DLD1 (cell line): ENCODE results near the gene CKM.
"Not testable (repeated sequence)": the region's sequence is repeated elsewhere in the genome, so short reads cannot be mapped to it uniquely, and the experiment has no call there.

Experiments
- in situ Hi-C: cut with HindIII; loops from 2 replicates; pipeline ENCODE4 v1.10.0; 2017; ENCODE audit warnings: low sequenced_read_pairs

The CKM gene

GRCh38 chr19:45321848-45322247 is 827 bp downstream of the CKM start:
- in situ Hi-C loops, result no loop called here

DNA sequence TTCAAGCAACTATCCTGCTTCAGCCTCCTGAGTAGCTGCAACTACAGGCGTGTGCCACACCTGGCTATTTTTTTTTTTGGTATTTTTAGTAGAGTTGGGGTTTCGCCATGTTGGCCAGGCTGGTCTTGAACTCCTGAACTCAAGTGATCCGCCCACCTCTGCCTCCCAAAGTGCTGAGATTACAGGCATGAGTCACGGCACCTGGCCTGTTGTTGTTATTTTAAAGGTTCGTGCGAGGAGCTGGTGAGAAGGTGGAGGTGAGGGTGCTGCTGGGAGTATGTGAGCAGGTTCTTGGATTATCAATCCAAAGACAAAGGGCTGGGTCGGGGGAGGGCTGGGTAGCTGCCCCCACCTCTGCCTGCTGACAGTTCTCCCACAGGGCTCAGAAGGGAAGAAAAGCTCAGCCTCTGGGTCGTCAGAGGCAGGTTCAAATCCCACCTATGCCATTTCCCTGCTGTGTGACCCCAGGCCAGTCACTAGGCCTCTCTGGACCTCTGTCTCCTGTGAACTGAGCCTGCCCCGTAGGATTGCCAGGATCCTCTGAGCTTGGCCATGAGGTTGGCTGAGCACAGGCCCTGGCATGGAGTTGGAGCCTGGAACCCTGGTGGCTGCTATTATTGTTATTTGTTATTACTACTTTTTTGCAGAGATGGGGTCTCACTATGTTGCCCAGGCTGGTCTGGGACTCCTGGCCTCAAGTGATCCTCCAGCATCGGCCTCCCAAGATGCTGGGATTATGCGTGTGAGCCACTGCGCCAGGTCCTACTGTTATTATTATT is 1.5 kb downstream of the CKM start:
- in situ Hi-C loops, result no loop called here

DNA sequence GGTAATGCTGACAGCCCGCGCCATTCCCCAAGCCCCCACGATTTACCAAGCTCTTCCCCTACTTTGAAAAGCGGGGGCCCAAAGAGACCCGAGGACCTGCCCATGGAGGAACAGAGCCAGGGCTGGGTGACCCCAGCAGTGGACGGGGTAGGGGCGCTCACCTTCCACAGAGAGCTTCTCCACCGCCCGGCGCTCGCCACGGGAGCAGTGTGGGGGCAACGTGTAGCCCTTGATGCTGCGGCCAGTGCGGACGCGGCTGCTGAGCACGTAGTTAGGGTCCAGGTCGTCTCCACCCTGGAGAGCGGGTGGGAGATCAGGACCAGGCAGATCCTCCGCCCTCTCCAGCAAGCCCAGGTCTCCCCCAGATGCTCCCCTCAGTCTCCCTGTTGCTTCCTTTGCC is 7.4 kb downstream of the CKM start:
- in situ Hi-C loops, result no loop called here

- in situ Hi-C loops, result no loop called here
These were observed 7.9 kb downstream of the CKM start for GRCh38 chr19:45314708-45315245.

DNA sequence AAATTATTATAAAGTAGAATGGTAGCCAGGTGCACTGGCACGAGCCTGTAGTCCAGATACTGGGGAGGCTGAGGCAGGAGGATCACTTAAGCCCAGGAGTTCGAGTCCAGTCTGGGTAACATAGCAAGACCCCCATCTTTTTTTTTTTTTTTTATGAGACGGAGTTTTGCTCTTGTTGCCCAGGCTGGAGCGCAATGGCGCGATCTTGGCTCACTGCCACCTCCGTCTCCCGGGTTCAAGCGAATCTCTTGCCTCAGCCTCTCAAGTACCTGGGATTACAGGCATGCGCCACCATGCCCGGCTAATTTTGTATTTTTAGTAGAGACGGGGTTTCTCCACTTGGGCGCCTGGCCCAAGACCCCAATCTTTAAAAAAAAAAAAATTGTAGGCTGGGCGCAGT is 10.4 kb downstream of the CKM start:
- in situ Hi-C loops, result not testable (repeated sequence)

- in situ Hi-C loops, result no loop called here
These were observed 11.1 kb downstream of the CKM start for GRCh38 chr19:45311621-45312020.

GRCh38 chr19:45309322-45309721 is 13.4 kb downstream of the CKM start:
- in situ Hi-C loops, result not testable (repeated sequence)

DNA sequence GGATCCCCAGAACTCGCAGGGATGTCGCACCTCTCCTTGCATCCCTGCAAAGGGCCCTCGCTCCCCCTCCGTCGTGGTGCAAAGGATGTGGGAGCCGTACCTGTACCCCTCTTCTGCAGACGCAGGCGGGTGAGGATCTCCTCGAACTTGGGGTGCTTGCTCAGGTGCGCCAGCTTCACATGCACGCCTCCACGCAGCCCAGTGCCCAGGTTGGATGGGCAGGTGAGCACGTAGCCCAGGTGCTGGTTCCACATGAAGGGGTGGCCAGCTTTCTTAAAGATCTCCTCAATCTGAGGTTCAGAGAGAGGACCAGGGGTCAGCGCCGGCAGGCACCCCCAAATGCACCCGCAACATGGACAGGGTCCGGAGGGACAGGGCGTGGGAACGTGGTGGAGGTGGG is 15.3 kb downstream of the CKM start:
- in situ Hi-C loops, result no loop called here

DNA sequence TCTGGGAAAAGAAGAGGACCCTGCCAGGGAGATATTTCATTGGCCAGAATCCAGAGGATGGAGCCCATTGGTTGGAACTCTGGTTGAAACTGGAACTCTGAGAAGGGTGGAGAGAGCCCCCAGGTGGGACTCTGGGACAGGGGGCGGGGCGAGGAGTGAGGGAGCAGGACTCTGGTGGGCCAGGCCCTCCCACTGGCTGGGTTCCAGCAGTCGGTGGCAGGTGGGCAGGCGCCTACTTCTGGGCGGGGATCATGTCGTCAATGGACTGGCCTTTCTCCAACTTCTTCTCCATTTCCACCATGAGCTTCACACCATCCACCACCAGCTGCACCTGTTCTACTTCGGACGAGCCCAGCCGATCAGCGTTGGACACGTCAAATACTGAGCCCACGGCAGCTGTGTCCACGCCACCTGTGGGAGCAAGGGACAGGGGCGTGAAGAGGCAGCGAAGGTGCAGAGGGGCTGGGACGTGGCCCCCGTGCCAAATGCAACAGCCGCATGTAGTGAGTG is 16.1 kb downstream of the CKM start:
- in situ Hi-C loops, result no loop called here

- in situ Hi-C loops, result no loop called here
These were observed 16.6 kb downstream of the CKM start for GRCh38 chr19:45306040-45306439.

DNA sequence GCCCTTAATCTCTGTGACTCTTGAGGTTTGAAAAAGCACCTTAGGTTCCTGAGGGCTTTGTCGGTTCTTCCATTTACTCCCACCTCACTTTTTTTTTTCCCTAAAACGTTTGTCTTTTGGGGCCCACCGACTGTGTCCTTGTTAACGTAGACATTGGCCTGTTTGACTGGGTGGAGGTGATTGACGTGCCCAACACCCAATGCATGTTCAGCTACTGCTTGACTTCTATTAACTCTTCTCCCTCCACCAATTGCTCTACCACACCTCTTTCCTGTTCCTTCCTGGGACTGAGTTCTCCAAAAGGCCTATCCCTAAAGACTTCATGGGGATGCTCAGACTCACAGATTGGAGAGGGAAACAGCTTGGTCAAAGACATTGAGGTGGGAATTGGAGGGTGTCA is 17.3 kb downstream of the CKM start:
- in situ Hi-C loops, result no loop called here

DNA sequence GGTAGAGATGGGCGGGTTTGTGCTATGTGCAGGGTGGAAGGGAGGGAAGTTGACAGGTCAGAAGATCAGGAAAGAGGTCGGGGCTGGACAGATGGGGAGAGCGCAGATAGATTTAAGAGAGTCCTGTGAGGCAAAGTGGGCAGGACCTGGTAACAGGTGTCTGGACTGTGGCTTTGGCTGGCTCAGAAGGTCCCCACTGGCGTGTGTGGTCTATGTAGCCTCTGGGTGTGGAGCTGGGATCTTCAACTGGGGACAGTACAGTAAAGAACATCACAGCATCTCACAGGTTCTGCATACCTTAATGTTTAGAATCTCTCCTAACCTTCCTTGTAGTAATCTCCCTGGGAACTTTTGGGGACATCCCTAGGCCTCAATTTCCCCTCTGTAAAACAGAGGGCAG is 17.7 kb downstream of the CKM start:
- in situ Hi-C loops, result no loop called here

- in situ Hi-C loops, result no loop called here
These were observed 18.3 kb downstream of the CKM start for GRCh38 chr19:45304141-45304926.

GRCh38 chr19:45303269-45304060 is 19.2 kb downstream of the CKM start:
- in situ Hi-C loops, result no loop called here

DNA sequence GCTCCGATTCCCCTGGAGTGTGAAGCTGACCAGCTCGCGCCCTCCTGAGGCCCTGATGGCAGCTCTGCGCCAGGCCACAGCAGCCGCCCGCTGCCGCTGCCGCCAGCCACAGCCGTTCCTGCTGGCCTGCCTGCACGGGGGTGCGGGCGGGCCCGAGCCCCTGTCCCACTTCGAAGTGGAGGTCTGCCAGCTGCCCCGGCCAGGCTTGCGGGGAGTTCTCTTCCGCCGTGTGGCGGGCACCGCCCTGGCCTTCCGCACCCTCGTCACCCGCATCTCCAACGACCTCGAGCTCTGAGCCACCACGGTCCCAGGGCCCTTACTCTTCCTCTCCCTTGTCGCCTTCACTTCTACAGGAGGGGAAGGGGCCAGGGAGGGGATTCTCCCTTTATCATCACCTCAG is 20.3 kb downstream of the CKM start:
- in situ Hi-C loops, result no loop called here

- in situ Hi-C loops, result no loop called here
These were observed 23.0 kb downstream of the CKM start for GRCh38 chr19:45299719-45300118.

DNA sequence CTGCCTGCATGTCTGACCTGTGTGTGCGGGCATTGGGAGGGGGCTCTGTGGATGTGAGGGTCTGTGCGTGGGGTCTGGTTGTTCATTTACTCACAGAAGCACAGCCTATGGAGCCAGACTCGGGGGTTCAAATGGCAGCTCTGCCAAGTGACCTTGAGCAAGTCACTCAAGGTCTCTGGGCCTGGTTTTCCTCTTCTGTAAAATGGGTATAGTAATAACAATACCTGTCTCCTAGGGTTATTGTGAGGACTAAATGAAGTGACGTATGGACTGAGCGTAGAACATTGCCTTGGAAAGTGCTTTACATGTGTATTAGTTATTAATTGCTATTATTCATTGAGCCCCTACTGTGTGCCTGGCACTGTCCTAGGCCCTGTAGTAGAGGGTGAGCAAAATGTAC is 24.4 kb downstream of the CKM start:
- in situ Hi-C loops, result no loop called here

- in situ Hi-C loops, result no loop called here
These were observed 25.0 kb downstream of the CKM start for GRCh38 chr19:45297674-45298073.

GRCh38 chr19:45296355-45296754 is 26.3 kb downstream of the CKM start:
- in situ Hi-C loops, result no loop called here

DNA sequence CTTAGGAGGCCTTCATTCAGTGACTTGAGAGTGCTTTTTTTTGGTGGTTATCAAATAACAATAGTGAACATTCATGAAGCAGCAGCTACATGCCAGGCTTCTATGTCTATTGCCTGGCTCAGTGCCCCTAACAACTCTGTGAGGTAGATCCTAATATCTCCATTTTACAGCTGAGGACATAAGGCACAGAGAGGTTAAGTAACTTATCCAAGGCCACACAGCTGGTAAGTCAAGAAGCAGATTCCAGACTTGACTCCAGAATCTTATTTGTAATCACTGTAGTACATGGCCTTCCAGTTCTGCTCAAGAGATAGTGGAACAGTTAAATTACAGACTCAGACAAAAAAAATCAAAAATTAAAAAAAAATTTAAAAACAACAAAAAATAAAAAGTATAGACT is 26.8 kb downstream of the CKM start:
- in situ Hi-C loops, result no loop called here
